OCI-LY7 (cell line): Measurements from ENCODE around the gene CNTN1.

Experiments
- CTCF ChIP-seq: fragments of 200-600 bp; sonication (generic); conservative IDR thresholded peaks from 2 replicates; pipeline ENCODE4 v1.5.1; 2014; ENCODE audit warnings: mild to moderate bottlenecking, antibody characterized with exemption, low read length, moderate library complexity, mixed read lengths
- EZH2phosphoT487 ChIP-seq: fragments of 200-600 bp; sonication (generic); IDR thresholded peaks from 2 replicates; pipeline ENCODE4 v1.6.1; 2018; ENCODE audit warnings: low read depth, borderline replicate concordance, mild to moderate bottlenecking, mixed run types, antibody characterized with exemption, low read length, moderate library complexity, mixed read lengths

- TF ChIP-seq CTCF = no peak
- no peak for TF ChIP-seq EZH2phosphoT487
Observed at GRCh38 chr12:40701756-40702155, 9.5 kb downstream of the CNTN1 start.
